ENCODE data around the gene ABCC1.

GRCh38 chr16:15924996-15925395 lies 24.4 kb upstream of the ABCC1 start:
- TF ChIP-seq CTCF (conservative IDR thresholded peaks at IDR 0.05) (no peak), EZH2 (IDR thresholded peaks at IDR 0.05; ENCODE audit: low read depth) (no peak)
